ENCODE results near the gene ROR2.

GRCh38 chr9:91732187-91733005, 217.6 kb downstream of the ROR2 start:
- no peak for TF ChIP-seq POLR2A (IDR thresholded peaks at IDR 0.05)
- no peak for TF ChIP-seq CTCF (IDR thresholded peaks at IDR 0.05)

All from thyroid gland (tissue), 4 donors.